ENCODE measurements around the gene TSEN2.

GRCh38 chr3:12476238-12476897, 7.9 kb upstream of the TSEN2 start:
- TF ChIP-seq ZC3H4 (CRISPR knock-in tag; IDR thresholded peaks at IDR 0.05; ENCODE audit: borderline replicate concordance) (no peak), PITX1 (CRISPR knock-in tag; IDR thresholded peaks at IDR 0.05) (no peak), NR3C1 (CRISPR knock-in tag; IDR thresholded peaks at IDR 0.05) (no peak), CTCF (CRISPR knock-in tag; IDR thresholded peaks at IDR 0.05) (no peak), KDM2A (CRISPR knock-in tag; IDR thresholded peaks at IDR 0.05; ENCODE audit: borderline replicate concordance, low read depth) (no peak), ZNF24 (IDR thresholded peaks at IDR 0.05) (no peak), POLR2AphosphoS5 (IDR thresholded peaks at IDR 0.05; ENCODE audit: low read depth, low read length) (no peak)
- TF ChIP-seq, protein P1, sequence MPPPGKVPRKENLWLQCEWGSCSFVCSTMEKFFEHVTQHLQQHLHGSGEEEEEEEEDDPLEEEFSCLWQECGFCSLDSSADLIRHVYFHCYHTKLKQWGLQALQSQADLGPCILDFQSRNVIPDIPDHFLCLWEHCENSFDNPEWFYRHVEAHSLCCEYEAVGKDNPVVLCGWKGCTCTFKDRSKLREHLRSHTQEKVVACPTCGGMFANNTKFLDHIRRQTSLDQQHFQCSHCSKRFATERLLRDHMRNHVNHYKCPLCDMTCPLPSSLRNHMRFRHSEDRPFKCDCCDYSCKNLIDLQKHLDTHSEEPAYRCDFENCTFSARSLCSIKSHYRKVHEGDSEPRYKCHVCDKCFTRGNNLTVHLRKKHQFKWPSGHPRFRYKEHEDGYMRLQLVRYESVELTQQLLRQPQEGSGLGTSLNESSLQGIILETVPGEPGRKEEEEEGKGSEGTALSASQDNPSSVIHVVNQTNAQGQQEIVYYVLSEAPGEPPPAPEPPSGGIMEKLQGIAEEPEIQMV (CRISPR knock-in tag; IDR thresholded peaks at IDR 0.05; ENCODE audit: low read depth), result no peak
